MM.1S (cell line): ENCODE data around the gene ZNF628.

ENCODE experiments used
- EZH2 ChIP-seq: fragments of 300-600 bp; sonication (generic); optimal IDR thresholded peaks from 2 replicates; pipeline ENCODE3; 2017; ENCODE audit warnings: low read depth, mild to moderate bottlenecking, antibody characterized with exemption, low read length, mixed read lengths
- TF ChIP-seq, protein P1 (sequence below): fragments of 300-600 bp; sonication (generic); IDR thresholded peaks from 2 replicates; pipeline ENCODE4 v1.5.1; 2016; ENCODE audit warnings: antibody characterized with exemption, low read length, mixed read lengths

DNA sequence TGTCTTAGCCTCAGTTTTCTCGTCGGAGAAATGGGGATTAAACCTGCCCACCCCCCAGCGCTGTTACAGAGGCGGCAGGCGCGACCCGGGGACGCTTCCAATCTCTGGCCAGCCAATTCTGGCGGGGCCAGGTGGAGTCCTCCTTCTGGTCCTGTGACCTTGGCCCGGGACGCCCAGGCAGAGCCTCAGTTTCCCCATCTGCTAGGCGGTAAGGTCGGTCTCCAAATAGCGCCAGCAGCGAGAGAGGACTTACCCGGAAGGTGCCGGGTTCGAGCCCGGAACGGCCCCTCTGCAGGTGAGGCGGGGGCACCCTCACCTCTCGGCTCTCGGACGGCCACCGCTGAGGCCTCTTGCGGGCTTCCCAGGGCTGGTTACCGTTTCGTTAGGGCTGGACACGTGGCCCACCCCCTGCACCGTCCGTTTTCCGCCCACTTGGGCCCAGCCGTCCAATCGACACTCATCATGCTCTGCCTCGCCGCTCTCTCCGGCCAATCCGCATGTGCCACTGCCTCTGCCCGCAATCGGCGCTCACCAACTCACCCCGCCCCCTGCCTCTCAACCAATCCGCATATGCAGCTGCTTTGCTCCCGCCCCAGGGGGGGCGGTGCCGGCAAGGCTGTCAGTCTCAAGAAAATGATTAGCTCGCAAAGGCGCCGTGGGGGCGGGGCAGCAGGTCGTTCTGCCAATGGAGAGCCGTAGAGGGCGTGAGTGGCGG lies 15.0 kb upstream of the ZNF628 start, which contains the start of gene ISOC2:
- TF ChIP-seq, protein P1, sequence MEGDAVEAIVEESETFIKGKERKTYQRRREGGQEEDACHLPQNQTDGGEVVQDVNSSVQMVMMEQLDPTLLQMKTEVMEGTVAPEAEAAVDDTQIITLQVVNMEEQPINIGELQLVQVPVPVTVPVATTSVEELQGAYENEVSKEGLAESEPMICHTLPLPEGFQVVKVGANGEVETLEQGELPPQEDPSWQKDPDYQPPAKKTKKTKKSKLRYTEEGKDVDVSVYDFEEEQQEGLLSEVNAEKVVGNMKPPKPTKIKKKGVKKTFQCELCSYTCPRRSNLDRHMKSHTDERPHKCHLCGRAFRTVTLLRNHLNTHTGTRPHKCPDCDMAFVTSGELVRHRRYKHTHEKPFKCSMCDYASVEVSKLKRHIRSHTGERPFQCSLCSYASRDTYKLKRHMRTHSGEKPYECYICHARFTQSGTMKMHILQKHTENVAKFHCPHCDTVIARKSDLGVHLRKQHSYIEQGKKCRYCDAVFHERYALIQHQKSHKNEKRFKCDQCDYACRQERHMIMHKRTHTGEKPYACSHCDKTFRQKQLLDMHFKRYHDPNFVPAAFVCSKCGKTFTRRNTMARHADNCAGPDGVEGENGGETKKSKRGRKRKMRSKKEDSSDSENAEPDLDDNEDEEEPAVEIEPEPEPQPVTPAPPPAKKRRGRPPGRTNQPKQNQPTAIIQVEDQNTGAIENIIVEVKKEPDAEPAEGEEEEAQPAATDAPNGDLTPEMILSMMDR, result no peak
- TF ChIP-seq EZH2, result no peak
